Stimulated activated CD8-positive, alpha-beta memory T cell treated with anti-CD3 and anti-CD28 coated beads, Interleukin-12 subunit alpha, Interleukin-12 subunit beta, amount 100 ng/mL, for 4 hours (primary cell): ENCODE data around the gene MED12L.
"Not testable (repeated sequence)": the region's sequence is repeated elsewhere in the genome, so short reads cannot be mapped to it uniquely, and the experiment has no call there.

Experiments
- DNase-seq: peaks from one replicate; pipeline ENCODE4 v3.0.0-alpha.2; 2020; ENCODE audit warnings: low read depth

The MED12L gene, protein sequence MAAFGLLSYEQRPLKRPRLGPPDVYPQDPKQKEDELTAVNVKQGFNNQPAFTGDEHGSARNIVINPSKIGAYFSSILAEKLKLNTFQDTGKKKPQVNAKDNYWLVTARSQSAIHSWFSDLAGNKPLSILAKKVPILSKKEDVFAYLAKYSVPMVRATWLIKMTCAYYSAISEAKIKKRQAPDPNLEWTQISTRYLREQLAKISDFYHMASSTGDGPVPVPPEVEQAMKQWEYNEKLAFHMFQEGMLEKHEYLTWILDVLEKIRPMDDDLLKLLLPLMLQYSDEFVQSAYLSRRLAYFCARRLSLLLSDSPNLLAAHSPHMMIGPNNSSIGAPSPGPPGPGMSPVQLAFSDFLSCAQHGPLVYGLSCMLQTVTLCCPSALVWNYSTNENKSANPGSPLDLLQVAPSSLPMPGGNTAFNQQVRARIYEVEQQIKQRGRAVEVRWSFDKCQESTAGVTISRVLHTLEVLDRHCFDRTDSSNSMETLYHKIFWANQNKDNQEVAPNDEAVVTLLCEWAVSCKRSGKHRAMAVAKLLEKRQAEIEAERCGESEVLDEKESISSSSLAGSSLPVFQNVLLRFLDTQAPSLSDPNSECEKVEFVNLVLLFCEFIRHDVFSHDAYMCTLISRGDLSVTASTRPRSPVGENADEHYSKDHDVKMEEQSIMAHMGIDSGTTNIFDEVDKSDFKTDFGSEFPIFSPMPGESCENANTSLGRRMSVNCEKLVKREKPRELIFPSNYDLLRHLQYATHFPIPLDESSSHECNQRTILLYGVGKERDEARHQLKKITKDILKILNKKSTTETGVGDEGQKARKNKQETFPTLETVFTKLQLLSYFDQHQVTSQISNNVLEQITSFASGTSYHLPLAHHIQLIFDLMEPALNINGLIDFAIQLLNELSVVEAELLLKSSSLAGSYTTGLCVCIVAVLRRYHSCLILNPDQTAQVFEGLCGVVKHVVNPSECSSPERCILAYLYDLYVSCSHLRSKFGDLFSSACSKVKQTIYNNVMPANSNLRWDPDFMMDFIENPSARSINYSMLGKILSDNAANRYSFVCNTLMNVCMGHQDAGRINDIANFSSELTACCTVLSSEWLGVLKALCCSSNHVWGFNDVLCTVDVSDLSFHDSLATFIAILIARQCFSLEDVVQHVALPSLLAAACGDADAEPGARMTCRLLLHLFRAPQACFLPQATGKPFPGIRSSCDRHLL (N-terminal part only)

DNA sequence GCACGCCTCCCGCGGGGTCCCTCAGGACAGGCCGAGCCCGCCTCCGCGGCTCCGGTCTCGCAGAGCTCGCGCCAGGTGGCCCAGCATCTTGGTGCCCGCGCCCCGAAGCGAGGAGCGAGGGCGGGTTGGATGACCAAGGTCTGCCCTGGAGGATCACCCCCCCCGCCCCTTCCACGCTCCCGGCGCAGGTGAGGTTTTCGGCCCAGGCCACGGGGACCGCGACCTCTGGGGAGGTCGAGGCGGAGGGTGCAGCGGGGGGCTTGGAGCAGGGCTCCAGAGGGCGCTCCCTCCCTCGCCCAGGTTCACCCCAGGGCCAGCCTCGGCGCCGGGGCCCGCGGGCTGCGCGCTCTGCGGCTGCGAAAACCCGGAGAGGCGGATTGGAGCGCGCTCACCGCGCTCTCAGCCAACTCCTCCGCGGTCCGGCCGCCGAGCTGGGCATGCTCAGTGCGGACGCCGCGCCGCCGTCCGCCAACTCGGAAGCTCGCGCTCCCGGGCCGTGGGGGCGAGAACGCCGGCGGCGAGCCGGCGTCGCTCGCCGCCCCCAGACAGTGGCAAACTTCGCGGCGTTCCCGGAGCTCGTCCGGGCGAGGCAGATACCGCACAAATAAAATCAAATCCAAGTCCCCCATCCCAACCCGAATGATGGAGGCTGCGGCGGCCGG, at the start of gene MED12L:
TSS of gene MED12L (plus strand) at position 438 of the 662 bp plus-strand sequence. CDS start 1,263 bp downstream, outside the sequence.
- peak; percentile 32 for DNase-seq

DNA sequence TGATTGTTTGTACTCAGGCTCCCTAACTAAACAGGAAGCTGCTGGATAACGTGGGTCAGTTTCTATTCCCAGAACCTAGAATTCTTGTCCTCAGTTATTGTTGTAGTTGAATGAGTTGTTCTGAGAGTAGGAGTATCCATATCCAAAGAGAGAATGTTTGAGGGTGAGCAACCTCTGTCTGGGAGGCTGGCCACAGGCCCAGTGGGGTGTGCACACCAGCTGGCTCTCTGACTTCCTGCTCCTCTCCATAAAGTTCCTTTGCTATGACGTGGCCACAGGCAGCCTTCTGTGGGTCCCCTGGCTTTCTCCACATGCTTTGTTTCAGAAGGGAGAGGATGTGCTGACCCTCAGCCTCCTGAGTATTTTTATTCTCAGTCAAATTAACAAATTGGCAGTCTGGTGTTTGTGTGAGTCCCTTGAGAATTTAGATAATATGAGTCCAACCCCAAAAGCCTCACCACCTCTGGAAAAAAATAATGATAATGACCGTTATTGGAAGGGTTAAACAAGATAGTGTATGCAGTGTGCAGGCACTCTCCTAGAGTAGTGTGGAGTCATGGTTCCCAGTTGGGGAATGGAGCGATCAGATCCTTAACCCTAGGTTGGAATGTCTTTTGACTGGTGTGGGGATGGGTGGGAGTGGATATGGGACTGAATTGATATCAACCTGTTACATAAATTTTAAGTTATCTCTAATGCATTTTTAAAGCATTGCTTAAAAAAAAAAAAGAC, 47.6 kb upstream of the MED12L start:
- DNase-seq, result no peak

DNA sequence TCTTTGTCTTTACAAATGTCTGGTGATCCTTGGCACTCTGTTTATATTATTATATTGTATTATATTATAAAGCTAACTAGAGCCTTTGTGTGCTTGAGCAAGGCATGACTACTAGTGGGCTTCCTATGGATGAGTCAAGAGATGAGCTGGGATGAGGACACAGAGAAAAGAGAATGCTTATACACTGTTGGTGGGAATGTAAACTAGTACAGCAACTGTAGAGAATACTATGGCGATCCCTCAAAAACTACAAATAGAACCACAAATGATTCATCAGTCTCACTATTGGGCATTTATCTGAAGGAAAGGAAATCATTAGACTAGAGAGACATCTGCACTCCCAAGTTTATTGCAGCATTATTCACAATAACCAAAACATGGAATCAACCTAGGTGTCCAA, 40.8 kb upstream of the MED12L start:
- no peak for DNase-seq

DNA sequence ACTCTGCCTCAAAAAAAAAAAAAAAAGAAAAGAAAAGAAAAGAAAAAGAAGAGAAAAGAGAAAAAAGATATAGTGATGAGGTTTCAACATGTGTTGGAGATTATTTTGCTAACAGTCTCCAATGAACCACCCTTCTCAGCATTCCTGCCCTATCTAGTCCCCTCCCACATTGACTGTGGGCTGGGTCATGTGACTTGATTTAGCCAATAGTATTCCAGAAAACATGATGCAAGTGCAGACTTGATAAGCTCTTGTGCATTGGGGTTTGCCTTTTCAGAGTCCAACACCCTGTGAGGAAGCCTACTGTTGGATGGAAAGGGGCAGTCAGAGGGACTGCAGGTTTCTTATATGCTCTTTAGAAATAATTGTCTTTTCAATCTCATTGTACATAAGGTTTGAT, 37.8 kb upstream of the MED12L start:
- no peak for DNase-seq

DNA sequence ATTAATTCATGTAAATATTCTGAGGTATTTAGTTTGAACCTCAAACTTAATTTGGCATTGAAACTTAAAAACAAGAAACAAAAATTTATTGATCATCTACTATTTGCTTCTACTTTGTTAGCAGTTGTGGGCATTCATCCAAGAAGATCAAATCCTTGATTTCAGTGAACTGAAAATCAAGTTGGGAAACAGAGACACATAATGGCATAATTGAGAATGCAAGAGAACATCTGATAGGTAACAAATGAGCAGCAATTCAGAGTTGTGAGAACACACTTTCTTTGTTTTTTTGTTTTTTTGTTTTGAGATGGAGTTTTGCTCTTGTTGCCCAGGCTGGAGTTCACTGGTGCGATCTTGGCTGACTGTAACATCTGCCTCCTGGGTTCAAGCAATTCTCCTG, 33.9 kb upstream of the MED12L start:
- DNase-seq, result no peak

DNA sequence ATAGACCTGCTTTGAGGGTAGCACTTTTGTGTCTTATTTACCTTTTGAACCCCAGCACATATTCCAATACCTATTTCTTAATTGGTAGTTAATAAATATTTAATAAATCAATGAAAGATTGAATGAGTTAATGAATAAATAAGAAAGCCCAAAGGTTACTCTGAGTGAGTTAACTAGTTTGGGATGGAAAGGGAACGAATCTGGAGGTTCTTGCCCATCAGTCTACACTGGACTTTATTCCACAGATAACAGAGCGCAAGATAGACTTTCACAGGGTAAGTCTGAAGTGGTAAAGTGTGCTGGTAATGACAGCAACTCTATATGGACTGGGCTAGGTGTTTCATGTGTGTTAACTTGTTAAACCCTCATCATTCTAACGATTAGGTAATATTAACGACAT, 33.1 kb upstream of the MED12L start:
- DNase-seq, result no peak

DNA sequence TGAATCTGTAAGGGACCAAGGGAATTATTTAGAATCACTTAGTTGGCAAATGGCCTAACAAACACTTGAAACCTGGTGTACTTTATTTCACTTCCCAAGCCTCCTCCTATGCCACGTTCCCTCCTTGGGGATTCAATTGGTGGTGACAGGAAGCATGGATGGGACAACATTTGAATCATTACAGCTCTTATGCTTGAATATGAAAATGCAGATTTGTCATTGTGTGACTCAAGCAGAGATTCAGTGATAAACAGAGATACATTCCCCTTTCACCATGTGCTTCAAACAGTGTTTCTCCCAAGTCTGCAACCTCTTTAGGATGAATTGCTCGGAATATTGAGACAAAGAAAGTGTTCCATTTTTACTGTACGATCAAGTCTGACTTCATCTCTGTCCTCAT, 32.7 kb upstream of the MED12L start:
- DNase-seq, result no peak

DNA sequence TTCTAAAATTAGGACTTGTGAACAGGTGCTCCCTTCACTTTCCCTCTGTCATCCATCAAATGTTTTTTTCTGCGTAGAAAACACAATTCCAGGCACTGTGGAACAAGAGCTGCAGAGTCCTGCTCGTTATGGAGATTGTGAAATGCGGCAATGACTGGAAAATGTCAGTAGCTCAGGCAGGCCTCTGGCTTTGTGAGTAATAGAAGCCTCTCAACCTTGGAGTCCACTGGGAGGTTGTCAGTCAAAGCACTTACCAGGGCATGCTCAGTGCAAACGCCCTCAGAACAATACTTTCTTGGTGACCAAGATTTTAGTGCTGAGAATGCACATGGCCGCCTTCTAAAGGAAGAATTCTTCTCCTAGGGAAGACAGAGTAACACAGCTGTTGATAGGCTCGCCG, 26.7 kb upstream of the MED12L start:
- DNase-seq, result no peak

DNA sequence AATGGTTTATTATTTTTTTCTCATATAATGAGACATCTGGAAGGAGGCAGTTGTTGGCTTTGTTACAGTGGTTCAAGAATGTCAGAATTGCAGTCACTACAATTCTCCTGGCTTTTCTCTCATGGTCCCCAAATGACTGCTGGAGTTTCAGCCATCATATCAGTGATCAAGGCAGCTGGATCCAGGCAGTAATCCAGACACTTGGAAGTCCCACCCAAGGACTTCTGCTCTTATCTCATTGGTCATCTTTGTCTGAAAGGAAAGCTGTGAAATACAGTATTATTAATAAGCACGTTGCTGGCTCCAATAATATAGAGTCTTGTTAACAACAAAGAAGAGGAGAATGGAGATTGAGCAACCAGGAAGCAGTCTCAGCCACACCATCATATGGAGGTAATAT, 22.9 kb upstream of the MED12L start:
- DNase-seq, result no peak

DNA sequence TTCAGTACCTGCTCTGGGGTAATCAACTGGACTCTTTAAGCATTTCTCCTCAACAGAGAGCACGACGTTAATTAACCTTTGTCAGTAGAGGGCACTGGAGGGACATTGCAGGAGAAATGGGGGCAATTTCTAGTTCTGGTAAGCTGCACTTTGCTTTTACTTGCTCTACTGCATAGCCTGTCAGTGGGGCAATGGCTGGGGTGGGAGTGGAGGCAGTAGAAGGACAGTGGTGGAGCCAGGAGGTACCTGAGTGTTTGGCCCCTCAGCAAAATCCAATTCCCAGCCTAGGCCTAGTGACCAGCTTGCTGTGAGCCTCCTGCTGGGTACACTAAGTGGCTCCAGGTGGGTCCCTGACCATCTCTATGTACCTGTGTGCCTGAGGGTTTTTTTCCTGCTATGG, 18.3 kb upstream of the MED12L start:
- no peak for DNase-seq

DNA sequence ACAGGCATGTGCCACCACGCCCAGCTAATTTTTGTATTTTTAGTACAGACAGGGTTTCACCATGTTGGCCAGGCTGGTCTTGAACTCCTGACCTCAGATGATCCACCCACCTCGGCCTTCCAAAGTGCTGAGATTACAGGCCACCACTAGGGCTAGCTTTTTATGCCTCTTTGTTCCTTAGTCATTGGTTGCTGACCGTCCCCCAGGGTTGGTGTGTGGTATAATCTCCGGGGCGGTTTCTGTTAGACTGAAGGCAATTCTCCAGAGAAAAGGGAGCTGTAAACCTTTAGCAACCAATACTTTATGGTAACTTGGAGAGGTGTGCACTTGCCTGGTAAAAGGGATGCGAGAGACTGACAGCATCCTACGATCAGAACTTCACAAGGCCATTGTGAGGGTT, 12.6 kb upstream of the MED12L start:
- not testable (repeated sequence) for DNase-seq

DNA sequence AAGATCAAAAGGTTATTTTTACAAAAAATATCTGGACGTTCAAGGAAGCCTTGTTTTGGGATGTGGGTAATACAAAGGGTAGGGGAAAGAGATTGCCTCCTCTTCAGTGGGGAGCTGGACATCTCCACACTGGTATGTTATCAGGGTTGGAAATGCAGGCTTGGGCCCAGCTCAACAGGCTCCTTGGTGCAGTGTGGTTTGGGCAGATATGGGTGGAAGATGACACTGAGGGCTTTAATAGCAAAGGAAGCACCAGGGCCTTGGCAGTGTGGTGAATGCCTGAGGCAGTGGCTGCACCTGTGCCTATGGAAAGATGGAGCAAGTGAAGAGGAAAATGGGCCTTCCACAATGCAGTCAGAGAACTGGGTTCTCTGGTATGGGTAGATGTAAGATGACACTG, 11.2 kb upstream of the MED12L start:
- DNase-seq, result no peak

DNA sequence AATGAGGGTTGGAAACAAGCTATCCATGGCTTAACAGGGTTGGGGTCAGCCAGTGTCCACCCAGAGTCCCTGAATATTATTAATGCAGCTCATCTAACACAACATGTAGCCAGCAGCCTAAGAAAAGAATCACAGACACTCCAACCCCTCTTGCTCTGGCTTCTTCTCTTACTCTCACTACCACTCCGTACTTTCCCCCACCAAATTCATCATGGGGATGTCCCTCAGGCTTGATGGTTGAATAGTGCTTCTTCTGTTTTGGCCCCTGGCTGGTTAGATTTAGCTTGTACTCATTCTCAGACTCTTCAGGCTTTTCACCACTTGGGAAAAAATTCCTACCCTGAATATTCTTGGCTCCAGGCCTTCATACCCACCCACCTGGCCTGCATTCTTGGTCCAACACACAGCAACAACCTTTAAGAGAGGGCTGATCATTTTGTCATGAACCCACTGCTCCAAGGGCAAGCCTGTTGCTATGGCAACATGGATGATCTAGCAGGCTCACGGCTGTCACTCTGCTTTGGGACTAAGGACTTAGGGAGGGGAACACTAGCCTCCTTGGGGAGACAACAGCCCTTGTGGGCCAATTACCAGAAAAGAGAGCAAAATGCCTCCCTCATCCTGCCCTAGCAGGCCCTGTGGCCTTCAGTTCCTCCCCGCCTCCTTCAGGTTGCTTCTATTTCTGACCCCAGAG, 9.4 kb upstream of the MED12L start:
- DNase-seq, result no peak

DNA sequence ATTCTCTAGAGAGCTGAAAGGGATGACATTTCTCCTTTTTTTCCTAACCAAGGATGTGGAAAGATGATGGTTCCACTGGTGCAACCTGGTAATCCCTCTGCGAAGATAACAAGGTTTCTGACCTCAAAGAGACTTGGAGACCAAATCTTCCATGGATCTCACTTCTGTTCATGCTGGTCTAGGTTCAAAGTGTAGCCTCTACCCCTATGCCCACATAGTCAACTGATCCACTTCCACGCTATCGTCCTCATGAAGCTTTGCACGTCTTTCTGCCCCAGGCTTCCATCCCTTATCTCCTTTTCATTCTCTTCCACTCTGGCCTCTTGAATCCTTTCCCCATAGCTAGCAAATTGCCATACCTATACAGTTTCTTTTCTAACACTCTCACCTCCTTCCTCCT, 8.8 kb upstream of the MED12L start:
- no peak for DNase-seq

DNA sequence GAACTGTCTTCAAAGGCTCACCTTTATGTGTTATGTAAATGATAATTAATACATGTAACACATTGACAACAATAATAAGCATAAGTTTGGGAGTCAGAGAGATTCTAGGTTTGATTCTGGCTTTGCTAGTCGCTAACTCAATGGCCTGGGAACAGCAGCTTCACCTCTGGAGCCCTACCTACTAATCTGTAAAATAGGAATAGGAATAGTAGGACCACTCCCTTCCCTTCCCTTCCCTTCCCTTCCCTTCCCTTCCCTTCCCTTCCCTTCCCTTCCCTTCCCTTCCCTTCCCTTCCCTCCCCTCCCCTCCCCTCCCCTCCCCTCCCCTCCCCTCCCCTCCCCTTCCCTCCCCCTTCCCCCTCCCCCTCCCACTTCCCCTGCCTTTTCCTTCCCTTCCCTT, 4.4 kb upstream of the MED12L start:
- DNase-seq, result not testable (repeated sequence)

DNA sequence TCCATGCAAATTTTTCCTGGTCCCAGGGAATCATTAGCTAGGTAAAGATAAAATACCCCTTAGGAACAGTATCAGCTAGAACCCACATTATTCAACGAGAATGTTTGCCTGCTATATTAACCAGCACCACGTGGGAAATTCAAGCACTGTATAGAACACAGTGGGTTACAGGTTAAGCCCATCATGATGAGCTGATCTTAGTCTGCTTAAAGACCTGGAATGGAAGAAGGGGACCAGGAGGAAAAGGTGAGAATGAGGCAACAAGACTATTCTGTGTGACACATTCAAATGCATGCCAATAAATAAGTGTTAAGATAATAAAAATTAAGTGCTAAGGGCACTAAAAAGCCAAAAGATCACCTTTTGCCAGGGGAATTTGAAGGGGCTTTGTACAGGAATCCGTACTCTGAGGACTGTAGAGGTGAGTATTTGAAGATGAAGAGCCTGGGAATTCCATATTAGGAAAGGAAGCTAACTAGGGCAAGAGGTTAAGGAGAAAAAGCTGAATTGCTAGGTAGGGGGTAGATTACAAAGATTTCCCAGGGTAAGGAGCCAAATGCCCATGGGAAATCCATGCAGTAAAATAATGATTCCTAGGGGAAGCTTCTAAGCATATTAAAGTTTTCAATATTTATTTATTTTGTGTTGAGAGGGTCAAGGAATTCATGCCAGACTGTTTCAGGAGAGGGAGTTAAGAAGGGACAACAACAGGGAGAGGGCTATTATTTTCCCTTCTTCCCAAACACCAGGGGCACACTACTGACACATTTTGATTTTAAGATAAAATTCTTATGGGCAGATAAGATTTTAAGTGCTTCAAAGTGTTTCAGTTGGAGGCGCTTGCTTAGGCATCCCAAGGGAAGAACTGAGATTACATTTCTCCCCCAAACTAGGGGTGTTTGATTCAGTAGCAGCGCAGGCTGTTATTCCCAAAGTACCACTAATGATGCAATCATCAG, 2.3 kb upstream of the MED12L start:
- no peak for DNase-seq

DNA sequence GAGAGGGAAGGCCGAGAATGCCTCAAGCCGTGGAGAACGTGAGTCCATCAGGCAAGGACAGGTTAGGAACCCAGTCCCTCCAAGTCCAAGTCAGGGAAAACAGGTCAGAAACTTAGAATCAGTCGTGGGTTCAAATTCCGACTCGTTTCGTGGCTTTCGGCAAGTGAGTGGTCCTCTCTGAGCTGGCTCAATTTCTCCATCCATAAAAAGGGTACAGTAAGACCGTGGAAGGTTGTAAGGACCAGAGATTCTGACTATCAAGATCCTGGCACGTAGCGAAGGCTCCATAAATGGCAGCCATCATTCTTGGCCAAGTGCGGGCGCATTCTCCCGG, 604 bp upstream of the MED12L start:
- no peak for DNase-seq

DNA sequence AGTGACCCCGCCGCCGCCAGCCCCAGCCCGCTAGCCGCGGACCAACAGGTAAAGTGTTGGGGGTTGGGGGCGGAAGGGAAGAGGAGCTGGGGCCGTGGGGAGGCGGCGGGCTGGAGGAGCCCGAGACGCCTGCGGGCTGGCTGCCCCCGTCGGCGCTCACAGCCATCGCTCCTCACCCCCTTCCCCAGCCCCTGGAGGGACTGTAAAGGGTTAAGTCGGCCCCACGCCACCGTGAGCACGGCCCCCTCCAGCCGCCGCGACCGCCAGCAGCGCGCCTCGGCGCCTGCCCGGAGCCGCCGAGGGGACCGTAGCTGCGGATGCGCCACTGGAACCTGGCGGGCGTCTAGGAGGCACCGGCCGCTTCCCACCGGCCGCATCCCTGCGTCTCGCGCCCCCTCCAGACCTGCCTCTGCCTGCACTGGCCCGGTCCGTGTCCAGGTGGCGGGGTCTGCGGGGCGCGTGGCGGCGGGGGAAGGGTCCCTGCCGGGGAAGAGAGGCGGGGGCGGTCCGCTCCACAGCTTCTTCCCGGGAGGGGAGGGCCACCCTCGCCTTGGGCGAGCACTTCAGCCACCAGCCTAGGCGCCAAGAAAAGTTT, 522 bp downstream of the MED12L start:
- peak; percentile 1 for DNase-seq
